GM12878 (cell line): ENCODE measurements around the gene ARAP2. TPM values are rescaled to one million over a fixed set of nuclear protein-coding genes. Genes with fewer than 3 reads are reported as not detected.

ENCODE experiments used
- ATAC-seq: fragments of 200-7000 bp; cut with Tn5 transposase; 3 replicates; pipeline ENCODE4 v1.9.1; 2020; ENCODE audit warnings: mild to moderate bottlenecking, moderate library complexity
- BruUV-seq: library from RNA; stranded (reverse); fragments of 400-500 nt; replicated peaks from 2 replicates; lab custom pipeline; 2021; lab: Mats Ljungman, UMichigan
- CTCF ChIA-PET: fragments of 300-600 bp; sonication (Branson Sonifier 250); formaldehyde crosslinking; extraction: SDS; loops from one replicate; lab custom pipeline; 2021; ENCODE audit warnings: inconsistent platforms; lab: Yijun Ruan, JAX
- POLR2A ChIA-PET: fragments of 350-600 bp; formaldehyde crosslinking; extraction: SDS; loops from one replicate; lab custom pipeline; 2021; ENCODE audit warnings: inconsistent platforms; lab: Charles Lee
- RAD21 ChIA-PET: fragments of 300-600 bp; sonication (Branson Sonifier 250); formaldehyde crosslinking; loops from one replicate; lab custom pipeline; 2023; ENCODE audit warnings: antibody characterized with exemption; ENCODE audit not compliant: unreplicated experiment; lab: Charles Lee
- SMC1A ChIA-PET: fragments of 300-600 bp; sonication (Branson Sonifier 250); formaldehyde crosslinking; loops from one replicate; lab custom pipeline; 2023; ENCODE audit not compliant: unreplicated experiment, uncharacterized antibody; lab: Charles Lee
- DNase-seq: peaks from one replicate; pipeline ENCODE4 v3.0.0-alpha.2; 2011; ENCODE audit warnings: low read depth, low spot score
- FAIRE-seq: peaks from 3 replicates; lab custom pipeline; 2011; peaks lifted over from hg19 to GRCh38; lab: Jason Lieb, UNC
- H2AFZ ChIP-seq: 2 replicates; pipeline ENCODE4 v1.6.0; 2011; ENCODE audit warnings: low read depth, low read length, control low read depth; ENCODE audit not compliant: control insufficient read depth
- H3K27ac ChIP-seq: 2 replicates; pipeline ENCODE4 v1.5.1; 2011; ENCODE audit warnings: control low read depth; ENCODE audit not compliant: control insufficient read depth, insufficient read depth
- H3K27me3 ChIP-seq, 2 experiments: replicated peaks in 1 of 2; 2 replicates each; pipeline versions ENCODE4 v1.6.0 to v1.6.1; 2011; ENCODE audit warnings: low read length in 1 of 2; ENCODE audit not compliant: control insufficient read depth in 2 of 2, insufficient read depth in 2 of 2
- H3K36me3 ChIP-seq, 2 experiments: 2 replicates each; pipeline ENCODE4 v1.5.1; 2011; ENCODE audit warnings: low read length in 1 of 2; ENCODE audit not compliant: control insufficient read depth in 2 of 2, insufficient read depth in 2 of 2
- H3K4me1 ChIP-seq: 2 replicates; pipeline ENCODE4 v1.6.1; 2011; ENCODE audit warnings: mild to moderate bottlenecking, low read length, moderate library complexity, mixed read lengths; ENCODE audit not compliant: control insufficient read depth, insufficient read depth
- H3K4me2 ChIP-seq: 2 replicates; pipeline ENCODE4 v1.6.0; 2011; ENCODE audit warnings: control low read depth; ENCODE audit not compliant: control insufficient read depth, insufficient read depth
- H3K4me3 ChIP-seq: fragments of 200-600 bp; sonication (generic); 2 replicates; pipeline ENCODE4 v1.5.1; 2016
- H3K79me2 ChIP-seq: 2 replicates; pipeline ENCODE4 v1.6.0; 2011; ENCODE audit warnings: low read length; ENCODE audit not compliant: control insufficient read depth, insufficient read depth
- H3K9ac ChIP-seq: 2 replicates; pipeline ENCODE4 v1.8.0; 2011; ENCODE audit warnings: low read length, control low read depth, mixed read lengths; ENCODE audit not compliant: control insufficient read depth, insufficient read depth
- H3K9me3 ChIP-seq: replicated peaks from 3 replicates; pipeline ENCODE4 v1.5.1; 2011; ENCODE audit warnings: mild to moderate bottlenecking, low read length; ENCODE audit not compliant: control insufficient read depth, insufficient read depth
- H4K20me1 ChIP-seq: 2 replicates; pipeline ENCODE4 v1.6.0; 2011; ENCODE audit not compliant: control insufficient read depth, insufficient read depth
- HDAC2 ChIP-seq: fragments of 200-600 bp; sonication (generic); IDR thresholded peaks from 2 replicates; pipeline ENCODE4 v1.6.1; 2017
- JUNB ChIP-seq: IDR thresholded peaks from 2 replicates; pipeline ENCODE4 v1.6.1; 2016; ENCODE audit warnings: antibody characterized with exemption, mild to moderate bottlenecking
- MXI1 ChIP-seq: fragments of 150-350 bp; IDR thresholded peaks from 2 replicates; pipeline ENCODE4 v1.6.1; 2011; ENCODE audit warnings: low read depth, mild to moderate bottlenecking, inconsistent platforms, low read length, improper control_type of control experiment
- POLR2AphosphoS5 ChIP-seq: IDR thresholded peaks from 2 replicates; pipeline ENCODE4 v1.6.1; 2011; ENCODE audit warnings: mild to moderate bottlenecking, low read length, inconsistent platforms
- SMC3 ChIP-seq: IDR thresholded peaks from 2 replicates; pipeline ENCODE4 v1.6.1; 2011; ENCODE audit warnings: low read length, improper control_type of control experiment, borderline replicate concordance
- SRF ChIP-seq, 2 experiments: IDR thresholded peaks; 2 replicates each; pipeline ENCODE4 v1.6.1; 2011; ENCODE audit warnings: low read depth in 2 of 2, low read length in 2 of 2, mild to moderate bottlenecking in 1 of 2, moderate library complexity in 1 of 2
- STAT1 ChIP-seq: fragments of 450-650 bp; conservative IDR thresholded peaks from 2 replicates; pipeline ENCODE4 v1.6.1; 2014; ENCODE audit warnings: antibody characterized with exemption, mild to moderate bottlenecking
- ZNF274 ChIP-seq: IDR thresholded peaks from one replicate; pipeline ENCODE4 v1.8.0; 2011; ENCODE audit not compliant: insufficient read length, insufficient read depth
- WGBS: methylation state at CpG from one replicate; pipeline ENCODE4 v1.1.6; 2016; ENCODE audit warnings: low lambda C conversion rate; ENCODE audit not compliant: insufficient replicate concordance, insufficient coverage; ENCODE audit errors: missing lambda C conversion rate; 5-methylcytosine and 5-hydroxymethylcytosine counted together
- in situ Hi-C: fragments of 300-500 bp; cut with MboI; formaldehyde crosslinking; loops from 9 replicates; pipeline ENCODE4 v1.14.3; 2018; ENCODE audit warnings: mixed read lengths
- intact Hi-C: fragments of 100-400 bp; cut with micrococcal nuclease; formaldehyde crosslinking; loops from one replicate; pipeline ENCODE4 v1.14.2; 2022; ENCODE audit not compliant: unreplicated experiment
- polyA plus RNA-seq, 11 experiments: library from polyadenylated mRNA; depleted of rRNA in 4 of 11; unstranded in 6 of 11; stranded (reverse) in 5 of 11; fragments of >200 nt; fragmentation: Nextera tagmentation in 4 of 11; fragmentation: Illumina TruSeq in 1 of 11; extraction: Ambion mirVana in 4 of 11; extraction: Trizol in 1 of 11; gene quantifications; 1 replicate in 1 of 11; 2 replicates in 10 of 11; pipeline versions ENCODE4 v1.2.1 to v1.2.3, GENCODE V29; 2011 to 2016; ENCODE audit warnings: inconsistent platforms in 2 of 11, missing spikeins in 2 of 11, low read depth in 1 of 11
- total RNA-seq, 4 experiments: library from RNA; depleted of rRNA in 3 of 4; stranded (reverse); fragments of >200 nt in 3 of 4; fragmentation: Illumina TruSeq in 1 of 4; extraction: Trizol in 1 of 4; gene quantifications; 2 replicates each; pipeline versions ENCODE4 v1.2.1 to v1.2.3, GENCODE V29; 2013 to 2021
- TF ChIP-seq, protein P1 (sequence below): IDR thresholded peaks from 2 replicates; pipeline ENCODE4 v1.6.1; 2012; ENCODE audit warnings: low read depth, low read length, improper control_type of control experiment
- TF ChIP-seq, protein P2 (sequence below): fragments of 150-350 bp; IDR thresholded peaks from 2 replicates; pipeline ENCODE4 v1.6.1; 2016; ENCODE audit warnings: low read depth, low read length
- TF ChIP-seq, protein P3 (sequence below): IDR thresholded peaks from 2 replicates; pipeline ENCODE4 v1.6.1; 2011; ENCODE audit warnings: low read depth, mild to moderate bottlenecking, low read length, moderate library complexity, borderline replicate concordance; ENCODE audit errors: extremely low read depth

The ARAP2 gene
- total and polyA plus RNA-seq, 10 of the 15 experiments (the other 5 are each of a cell fraction or from before 2014, with no cell fraction given): 5.4 to 36.1 (median 12.2) TPM

DNA sequence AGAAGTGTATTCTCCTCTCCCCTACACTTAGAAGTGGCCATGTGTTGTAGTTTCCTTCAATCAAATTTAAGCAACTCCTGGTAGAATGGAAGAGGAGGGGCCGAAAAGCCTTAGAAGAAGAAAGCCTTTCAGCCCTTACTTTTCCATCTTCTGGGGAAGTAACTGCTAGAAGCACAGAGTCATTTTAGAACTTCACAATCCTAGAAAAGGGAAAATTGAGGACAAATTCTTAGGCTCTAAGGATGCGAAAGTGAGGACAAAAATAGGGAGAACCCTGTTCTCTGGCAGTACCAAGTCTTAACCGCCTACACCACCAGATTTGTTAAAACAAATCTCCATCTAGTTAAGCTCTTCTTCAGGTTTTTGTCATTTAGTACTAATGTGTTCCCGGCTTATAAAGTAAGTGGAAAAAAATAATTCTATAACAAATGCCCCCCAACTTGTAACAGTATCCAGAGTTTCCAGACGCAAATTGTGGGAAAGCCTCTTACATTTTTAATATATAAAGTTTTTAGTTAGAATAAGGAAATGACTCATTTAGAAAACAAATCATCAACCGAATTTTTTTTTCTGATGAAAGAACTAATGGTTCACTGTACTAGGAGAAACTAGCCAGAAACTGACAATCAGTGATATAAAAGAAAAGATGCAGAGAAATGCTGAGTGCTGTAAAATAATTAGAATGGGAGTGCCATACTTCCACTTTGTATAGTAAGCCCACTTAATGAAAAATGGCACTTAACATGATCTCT is 76.0 kb downstream of the ARAP2 start:
- RAD21 ChIA-PET: interaction anchor here (0.8 kb wide), 1 partner anchor 9 kb away, joined by 3 read pairs; no protein-coding TSS in a partner anchor
- Histone ChIP-seq H3K4me2 (no peak overlapping the region), H3K36me3 (peaks cover 0 to 5% of the 10 kb centered on the region in 2 experiments; a peak in 1 of 4 replicates), H4K20me1 (no peaks in the 10 kb centered on the region), H3K27me3 (no peaks in the 10 kb centered on the region), H3K9me3 (no peaks in the 10 kb centered on the region), H3K79me2 (no peaks in the 10 kb centered on the region), H3K9ac (no peak overlapping the region), H3K4me3 (no peak overlapping the region), H3K4me1 (no peaks in the 10 kb centered on the region), H2AFZ (no peak overlapping the region), H3K27ac (no peak overlapping the region)
- CTCF ChIA-PET: interaction anchor here (0.7 to 1.5 kb wide), 4 partner anchors 13 to 232 kb away, joined by 3 to 7 read pairs (median 4); no protein-coding TSS in a partner anchor
- POLR2A ChIA-PET: no interaction called here
- TF ChIP-seq MXI1: no peak
- TF ChIP-seq JUNB: 0 out of 2 replicates have a peak, but pooled peaks have one; percentile 20
- TF ChIP-seq ZNF274: no peak
- SMC1A ChIA-PET: interaction anchor here (0.8 to 1.6 kb wide), 5 partner anchors 10 to 232 kb away, joined by 3 to 4 read pairs (median 3); no protein-coding TSS in a partner anchor
- intact Hi-C loops (no loop called here), in situ Hi-C loops (no loop called here)
- FAIRE-seq: no peak
- no peak for DNase-seq
- 90% methylated on average over 6 of the region's 6 CpGs for WGBS
- BruUV-seq: no TSS peak
- ATAC-seq: no peak

DNA sequence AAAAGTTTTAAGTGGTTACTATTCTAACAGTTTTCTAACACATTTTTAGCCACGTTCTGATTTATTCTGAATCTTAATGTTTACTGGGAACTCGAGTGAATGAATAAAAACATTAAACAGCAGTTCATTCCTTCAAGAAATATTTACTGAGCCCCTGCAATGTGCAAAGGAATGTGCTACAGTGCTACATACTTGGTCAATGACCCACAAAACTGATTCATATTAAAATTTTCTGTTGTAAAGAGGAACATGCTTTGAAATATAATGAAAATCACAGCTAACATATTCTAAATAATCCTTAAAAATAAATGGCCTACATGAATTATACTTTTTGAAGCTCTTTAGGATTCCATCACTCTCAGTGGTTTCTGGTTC is 78.7 kb downstream of the ARAP2 start:
- WGBS: 17% methylated on average over 2 of the region's 2 CpGs
- Histone ChIP-seq H3K4me2 (no peak overlapping the region), H3K27ac (no peak overlapping the region), H3K27me3 (no peaks in the 10 kb centered on the region), H3K36me3 (peaks cover 0 to 5% of the 10 kb centered on the region in 2 experiments; a peak in 1 of 4 replicates), H3K79me2 (no peaks in the 10 kb centered on the region), H3K9ac (no peak overlapping the region), H4K20me1 (no peaks in the 10 kb centered on the region), H3K4me3 (no peak overlapping the region), H3K4me1 (no peaks in the 10 kb centered on the region), H3K9me3 (no peaks in the 10 kb centered on the region), H2AFZ (no peak overlapping the region)
- ChIA-PET RAD21 (no interaction called here), POLR2A (no interaction called here), CTCF (interaction anchor here (1.2 kb wide), 1 partner anchor 8 kb away, joined by 3 read pairs; no protein-coding TSS in a partner anchor), SMC1A (interaction anchor here (2.2 kb wide), 1 partner anchor 24 kb away, joined by 7 read pairs; no protein-coding TSS in a partner anchor)
- in situ Hi-C loops: no loop called here
- no peak for DNase-seq
- FAIRE-seq: no peak
- ATAC-seq: no peak
- intact Hi-C loops: no loop called here
- BruUV-seq: no TSS peak
- TF ChIP-seq, protein P1, sequence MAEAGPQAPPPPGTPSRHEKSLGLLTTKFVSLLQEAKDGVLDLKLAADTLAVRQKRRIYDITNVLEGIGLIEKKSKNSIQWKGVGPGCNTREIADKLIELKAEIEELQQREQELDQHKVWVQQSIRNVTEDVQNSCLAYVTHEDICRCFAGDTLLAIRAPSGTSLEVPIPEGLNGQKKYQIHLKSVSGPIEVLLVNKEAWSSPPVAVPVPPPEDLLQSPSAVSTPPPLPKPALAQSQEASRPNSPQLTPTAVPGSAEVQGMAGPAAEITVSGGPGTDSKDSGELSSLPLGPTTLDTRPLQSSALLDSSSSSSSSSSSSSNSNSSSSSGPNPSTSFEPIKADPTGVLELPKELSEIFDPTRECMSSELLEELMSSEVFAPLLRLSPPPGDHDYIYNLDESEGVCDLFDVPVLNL: no peak
- TF ChIP-seq SMC3 (no peak), STAT1 (no peak), POLR2AphosphoS5 (no peak), HDAC2 (no peak), SRF (IDR thresholded peaks at IDR 0.05; ENCODE audit: low read depth in 2 of 2, low read length in 2 of 2) (no peak)
- TF ChIP-seq, protein P2, sequence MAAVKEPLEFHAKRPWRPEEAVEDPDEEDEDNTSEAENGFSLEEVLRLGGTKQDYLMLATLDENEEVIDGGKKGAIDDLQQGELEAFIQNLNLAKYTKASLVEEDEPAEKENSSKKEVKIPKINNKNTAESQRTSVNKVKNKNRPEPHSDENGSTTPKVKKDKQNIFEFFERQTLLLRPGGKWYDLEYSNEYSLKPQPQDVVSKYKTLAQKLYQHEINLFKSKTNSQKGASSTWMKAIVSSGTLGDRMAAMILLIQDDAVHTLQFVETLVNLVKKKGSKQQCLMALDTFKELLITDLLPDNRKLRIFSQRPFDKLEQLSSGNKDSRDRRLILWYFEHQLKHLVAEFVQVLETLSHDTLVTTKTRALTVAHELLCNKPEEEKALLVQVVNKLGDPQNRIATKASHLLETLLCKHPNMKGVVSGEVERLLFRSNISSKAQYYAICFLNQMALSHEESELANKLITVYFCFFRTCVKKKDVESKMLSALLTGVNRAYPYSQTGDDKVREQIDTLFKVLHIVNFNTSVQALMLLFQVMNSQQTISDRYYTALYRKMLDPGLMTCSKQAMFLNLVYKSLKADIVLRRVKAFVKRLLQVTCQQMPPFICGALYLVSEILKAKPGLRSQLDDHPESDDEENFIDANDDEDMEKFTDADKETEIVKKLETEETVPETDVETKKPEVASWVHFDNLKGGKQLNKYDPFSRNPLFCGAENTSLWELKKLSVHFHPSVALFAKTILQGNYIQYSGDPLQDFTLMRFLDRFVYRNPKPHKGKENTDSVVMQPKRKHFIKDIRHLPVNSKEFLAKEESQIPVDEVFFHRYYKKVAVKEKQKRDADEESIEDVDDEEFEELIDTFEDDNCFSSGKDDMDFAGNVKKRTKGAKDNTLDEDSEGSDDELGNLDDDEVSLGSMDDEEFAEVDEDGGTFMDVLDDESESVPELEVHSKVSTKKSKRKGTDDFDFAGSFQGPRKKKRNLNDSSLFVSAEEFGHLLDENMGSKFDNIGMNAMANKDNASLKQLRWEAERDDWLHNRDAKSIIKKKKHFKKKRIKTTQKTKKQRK: no peak
- TF ChIP-seq, protein P3, sequence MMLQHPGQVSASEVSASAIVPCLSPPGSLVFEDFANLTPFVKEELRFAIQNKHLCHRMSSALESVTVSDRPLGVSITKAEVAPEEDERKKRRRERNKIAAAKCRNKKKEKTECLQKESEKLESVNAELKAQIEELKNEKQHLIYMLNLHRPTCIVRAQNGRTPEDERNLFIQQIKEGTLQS: no peak
